ENCODE results near the gene NUPR1.
A peak's percentile ranks its signal among the peaks of the same experiment; 100 is the strongest.
"Not testable (repeated sequence)": the region's sequence is repeated elsewhere in the genome, so short reads cannot be mapped to it uniquely, and the experiment has no call there.

NUPR1 gene

GRCh38 chr16:28538733-28539596, at the start of gene NUPR1:
TSS of gene NUPR1 (minus strand) at chr16:28538974. CDS start at chr16:28538907, 67 bp downstream.
- DNase-seq (ENCODE audit: low read depth), result peak; percentile 99

- no peak for DNase-seq (ENCODE audit: low read depth)
These were observed 48.6 kb upstream of the NUPR1 start for GRCh38 chr16:28587386-28587785.

- DNase-seq (ENCODE audit: low read depth), result no peak
These were observed 47.7 kb upstream of the NUPR1 start for GRCh38 chr16:28586466-28586865.

- DNase-seq (ENCODE audit: low read depth), result no peak
These were observed 46.9 kb upstream of the NUPR1 start for GRCh38 chr16:28585674-28586073.

GRCh38 chr16:28580726-28581315, 42.0 kb upstream of the NUPR1 start:
- no peak for DNase-seq (ENCODE audit: low read depth)

- DNase-seq (ENCODE audit: low read depth), result no peak
These were observed 36.8 kb upstream of the NUPR1 start for GRCh38 chr16:28575446-28576109.

GRCh38 chr16:28574925-28575324, 36.2 kb upstream of the NUPR1 start:
- no peak for DNase-seq (ENCODE audit: low read depth)

GRCh38 chr16:28573738-28574718, 35.3 kb upstream of the NUPR1 start:
- no peak for DNase-seq (ENCODE audit: low read depth)

GRCh38 chr16:28572696-28573510, 34.1 kb upstream of the NUPR1 start:
- DNase-seq (ENCODE audit: low read depth), result no peak

GRCh38 chr16:28569968-28570752, 31.4 kb upstream of the NUPR1 start:
- no peak for DNase-seq (ENCODE audit: low read depth)

- DNase-seq (ENCODE audit: low read depth), result no peak
These were observed 30.2 kb upstream of the NUPR1 start for GRCh38 chr16:28569021-28569420.

- no peak for DNase-seq (ENCODE audit: low read depth)
These were observed 28.5 kb upstream of the NUPR1 start for GRCh38 chr16:28567292-28567691.

- DNase-seq (ENCODE audit: low read depth), result not testable (repeated sequence)
These were observed 27.6 kb upstream of the NUPR1 start for GRCh38 chr16:28566233-28566925.

- no peak for DNase-seq (ENCODE audit: low read depth)
These were observed 24.4 kb upstream of the NUPR1 start for GRCh38 chr16:28563218-28563617.

GRCh38 chr16:28562199-28562598, 23.4 kb upstream of the NUPR1 start:
- no peak for DNase-seq (ENCODE audit: low read depth)

GRCh38 chr16:28561557-28562187, 22.9 kb upstream of the NUPR1 start:
- no peak for DNase-seq (ENCODE audit: low read depth)

GRCh38 chr16:28558456-28558855, 19.7 kb upstream of the NUPR1 start:
- no peak for DNase-seq (ENCODE audit: low read depth)

- no peak for DNase-seq (ENCODE audit: low read depth)
These were observed 18.1 kb upstream of the NUPR1 start for GRCh38 chr16:28556914-28557320.

- DNase-seq (ENCODE audit: low read depth), result no peak
These were observed 16.8 kb upstream of the NUPR1 start for GRCh38 chr16:28555561-28555960.

All from GM04504 (cell line).